ENCODE data around the gene VEZT.

Gene VEZT

GRCh38 chr12:95241761-95242506, 24.3 kb downstream of the VEZT start:
- H3K4me3 ChIP-seq (ENCODE audit: low read depth, low read length): no peak overlapping the region
- no peak for DNase-seq (ENCODE audit: low read depth)
- no peak for TF ChIP-seq MYC (IDR thresholded peaks at IDR 0.05; ENCODE audit: low read depth, low read length)
- TF ChIP-seq CTCF (IDR thresholded peaks at IDR 0.05; ENCODE audit: low read depth, low read length): no peak
- no peak for TF ChIP-seq POLR2A (IDR thresholded peaks at IDR 0.05; ENCODE audit: extremely low read depth, insufficient read length)
- TF ChIP-seq MAX (IDR thresholded peaks at IDR 0.05; ENCODE audit: low read depth, low read length): no peak

- DNase-seq (ENCODE audit: low read depth): no peak
- TF ChIP-seq CTCF (IDR thresholded peaks at IDR 0.05; ENCODE audit: low read depth, low read length) (no peak), MAX (IDR thresholded peaks at IDR 0.05; ENCODE audit: low read depth, low read length) (no peak), MYC (IDR thresholded peaks at IDR 0.05; ENCODE audit: low read depth, low read length) (no peak), POLR2A (IDR thresholded peaks at IDR 0.05; ENCODE audit: extremely low read depth, insufficient read length) (no peak)
- H3K4me3 ChIP-seq (ENCODE audit: low read depth, low read length): no peak overlapping the region
Measured at GRCh38 chr12:95243497-95244183, 26.0 kb downstream of the VEZT start.

DNA sequence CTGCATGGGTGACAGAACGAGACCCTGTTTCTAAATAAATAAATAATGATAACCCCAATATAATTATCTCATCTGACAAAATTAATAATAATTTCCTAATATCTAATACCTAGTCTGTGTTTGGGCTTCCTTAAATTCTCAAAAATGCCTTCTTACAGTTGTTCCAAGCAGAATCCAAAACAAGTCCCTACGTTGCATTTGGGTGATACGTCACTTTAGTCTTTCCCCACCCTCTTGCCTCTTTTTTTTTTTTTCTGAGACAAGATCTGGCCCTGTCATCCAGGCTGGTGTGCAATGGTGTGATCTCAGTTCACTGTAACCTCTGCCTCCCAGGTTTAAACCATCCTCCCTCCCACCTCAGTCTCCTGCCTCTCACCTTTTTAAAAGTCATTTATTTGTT, 26.7 kb downstream of the VEZT start:
- no peak for TF ChIP-seq MYC (IDR thresholded peaks at IDR 0.05; ENCODE audit: low read depth, low read length)
- no peak for TF ChIP-seq CTCF (IDR thresholded peaks at IDR 0.05; ENCODE audit: low read depth, low read length)
- no peak for TF ChIP-seq MAX (IDR thresholded peaks at IDR 0.05; ENCODE audit: low read depth, low read length)
- TF ChIP-seq POLR2A (IDR thresholded peaks at IDR 0.05; ENCODE audit: extremely low read depth, insufficient read length): no peak
- no peak for DNase-seq (ENCODE audit: low read depth)
- no peak overlapping the region for H3K4me3 ChIP-seq (ENCODE audit: low read depth, low read length)

DNA sequence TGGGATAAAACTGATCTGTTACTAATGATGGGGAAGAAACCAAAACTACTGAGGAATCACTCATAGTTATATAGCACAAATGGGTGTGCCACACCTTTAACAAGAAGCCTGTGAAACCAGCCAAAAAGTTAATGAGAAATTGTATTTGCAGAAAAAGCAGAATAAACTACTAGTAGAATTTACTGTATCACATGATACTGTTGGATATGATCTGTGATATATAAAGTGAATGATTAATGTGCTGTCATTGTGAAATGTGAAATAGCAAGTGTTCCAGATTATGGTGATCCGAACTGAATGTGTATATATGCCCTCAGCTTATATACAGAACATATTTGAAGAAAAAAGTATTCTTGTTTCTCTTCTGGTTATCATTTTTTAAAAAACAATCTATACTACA, 30.5 kb downstream of the VEZT start:
- TF ChIP-seq POLR2A (IDR thresholded peaks at IDR 0.05; ENCODE audit: extremely low read depth, insufficient read length): no peak
- no peak for TF ChIP-seq CTCF (IDR thresholded peaks at IDR 0.05; ENCODE audit: low read depth, low read length)
- no peak for TF ChIP-seq MYC (IDR thresholded peaks at IDR 0.05; ENCODE audit: low read depth, low read length)
- no peak for TF ChIP-seq MAX (IDR thresholded peaks at IDR 0.05; ENCODE audit: low read depth, low read length)
- no peak for DNase-seq (ENCODE audit: low read depth)
- H3K4me3 ChIP-seq (ENCODE audit: low read depth, low read length): no peak overlapping the region

- H3K4me3 ChIP-seq (ENCODE audit: low read depth, low read length): no peak overlapping the region
- no peak for DNase-seq (ENCODE audit: low read depth)
- TF ChIP-seq POLR2A (IDR thresholded peaks at IDR 0.05; ENCODE audit: extremely low read depth, insufficient read length) (no peak), MYC (IDR thresholded peaks at IDR 0.05; ENCODE audit: low read depth, low read length) (no peak), CTCF (IDR thresholded peaks at IDR 0.05; ENCODE audit: low read depth, low read length) (no peak), MAX (IDR thresholded peaks at IDR 0.05; ENCODE audit: low read depth, low read length) (no peak)
Measured at GRCh38 chr12:95248604-95249360, 31.2 kb downstream of the VEZT start.

All from NB4 (cell line).